C4-2B (cell line): Measurements from ENCODE around the gene ALX4.

Source experiments
- CTCF ChIP-seq: fragments of 450-650 bp; conservative IDR thresholded peaks from 2 replicates; pipeline ENCODE4 v1.5.1; 2017; ENCODE audit warnings: mild to moderate bottlenecking
- ZFX ChIP-seq: fragments of 450-650 bp; IDR thresholded peaks from 2 replicates; pipeline ENCODE4 v1.6.1; 2017

- TF ChIP-seq CTCF (no peak), ZFX (no peak)
Measured at GRCh38 chr11:44267006-44267749, 42.8 kb downstream of the ALX4 start.
